ENCODE results near the gene EGLN3.

EGLN3 gene

DNA sequence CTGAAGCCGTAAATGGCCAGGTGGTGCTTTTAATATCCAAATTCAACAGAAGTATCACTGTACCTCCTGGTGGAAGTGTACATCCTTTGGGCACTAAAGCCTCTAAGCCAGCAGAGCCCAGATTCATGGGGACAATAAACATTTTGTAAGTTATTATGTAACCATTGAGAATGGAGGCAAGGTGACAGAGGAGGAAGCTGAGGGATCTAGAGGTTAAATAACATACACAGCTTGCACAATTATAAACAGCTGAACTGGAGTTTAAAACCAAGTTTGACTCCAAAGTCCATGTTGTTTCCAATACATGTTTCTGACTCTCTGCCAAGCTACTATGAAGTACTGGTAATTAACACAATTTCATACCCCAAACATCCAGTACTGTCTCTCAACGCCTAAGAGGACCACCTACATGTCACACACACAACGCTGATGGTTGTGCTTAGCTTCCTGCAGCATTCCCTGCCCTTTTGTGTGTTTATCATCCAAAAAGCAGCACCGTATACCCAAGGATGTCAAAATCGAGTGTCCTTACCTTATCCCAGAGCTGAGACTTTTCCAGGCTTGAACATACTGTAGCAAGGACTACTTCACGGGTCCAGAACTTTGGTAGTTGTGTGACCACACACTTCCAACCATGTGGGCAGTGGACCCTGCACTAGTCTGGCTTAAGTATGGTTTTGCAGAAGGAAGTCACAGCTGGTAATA lies 41.3 kb downstream of the EGLN3 start:
- H3K4me3 ChIP-seq (ENCODE audit: control insufficient read depth, low read depth, low read length) = no peak overlapping the region
- no peak for DNase-seq (ENCODE audit: low read depth)
- TF ChIP-seq, protein P1, sequence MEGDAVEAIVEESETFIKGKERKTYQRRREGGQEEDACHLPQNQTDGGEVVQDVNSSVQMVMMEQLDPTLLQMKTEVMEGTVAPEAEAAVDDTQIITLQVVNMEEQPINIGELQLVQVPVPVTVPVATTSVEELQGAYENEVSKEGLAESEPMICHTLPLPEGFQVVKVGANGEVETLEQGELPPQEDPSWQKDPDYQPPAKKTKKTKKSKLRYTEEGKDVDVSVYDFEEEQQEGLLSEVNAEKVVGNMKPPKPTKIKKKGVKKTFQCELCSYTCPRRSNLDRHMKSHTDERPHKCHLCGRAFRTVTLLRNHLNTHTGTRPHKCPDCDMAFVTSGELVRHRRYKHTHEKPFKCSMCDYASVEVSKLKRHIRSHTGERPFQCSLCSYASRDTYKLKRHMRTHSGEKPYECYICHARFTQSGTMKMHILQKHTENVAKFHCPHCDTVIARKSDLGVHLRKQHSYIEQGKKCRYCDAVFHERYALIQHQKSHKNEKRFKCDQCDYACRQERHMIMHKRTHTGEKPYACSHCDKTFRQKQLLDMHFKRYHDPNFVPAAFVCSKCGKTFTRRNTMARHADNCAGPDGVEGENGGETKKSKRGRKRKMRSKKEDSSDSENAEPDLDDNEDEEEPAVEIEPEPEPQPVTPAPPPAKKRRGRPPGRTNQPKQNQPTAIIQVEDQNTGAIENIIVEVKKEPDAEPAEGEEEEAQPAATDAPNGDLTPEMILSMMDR (IDR thresholded peaks at IDR 0.05; ENCODE audit: control insufficient read depth, insufficient read depth, low read depth, low read length, missing control alignments) = no peak

DNA sequence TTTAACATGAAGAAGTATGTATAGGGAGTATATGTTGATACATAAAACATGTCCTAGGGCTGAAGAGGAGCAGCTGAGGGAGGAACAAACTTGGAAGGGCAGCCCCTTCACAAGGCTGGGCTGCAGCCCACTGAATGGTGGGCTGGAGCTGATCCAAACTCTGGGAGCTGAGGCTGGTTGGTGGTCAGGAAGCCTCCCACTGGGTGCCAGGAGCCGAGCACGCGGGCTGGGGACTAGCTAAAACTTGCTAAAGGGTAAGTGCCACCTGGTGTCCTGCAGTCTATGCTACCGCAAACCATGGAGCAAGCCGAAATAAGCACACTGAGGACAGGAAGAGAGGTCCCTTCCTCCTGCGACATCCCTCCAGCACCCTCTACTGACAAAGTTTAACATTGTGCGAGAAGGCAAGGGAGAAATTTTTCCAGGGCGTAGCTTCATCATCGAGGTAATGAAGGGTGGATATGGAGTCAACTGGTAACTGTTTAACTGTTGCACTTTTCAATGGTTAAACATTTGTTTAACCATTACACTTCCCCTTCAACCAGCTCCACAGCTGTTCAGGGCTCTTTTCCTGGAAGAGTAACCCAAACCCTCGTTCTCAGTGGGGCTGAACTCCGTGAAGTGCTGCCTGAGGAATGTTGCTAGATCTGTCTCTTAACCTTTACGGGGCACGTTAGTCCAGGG lies 42.2 kb downstream of the EGLN3 start:
- H3K4me3 ChIP-seq (ENCODE audit: control insufficient read depth, low read depth, low read length) = no peak overlapping the region
- TF ChIP-seq, protein P1 (IDR thresholded peaks at IDR 0.05; ENCODE audit: control insufficient read depth, insufficient read depth, low read depth, low read length, missing control alignments) = no peak
- no peak for DNase-seq (ENCODE audit: low read depth)

DNA sequence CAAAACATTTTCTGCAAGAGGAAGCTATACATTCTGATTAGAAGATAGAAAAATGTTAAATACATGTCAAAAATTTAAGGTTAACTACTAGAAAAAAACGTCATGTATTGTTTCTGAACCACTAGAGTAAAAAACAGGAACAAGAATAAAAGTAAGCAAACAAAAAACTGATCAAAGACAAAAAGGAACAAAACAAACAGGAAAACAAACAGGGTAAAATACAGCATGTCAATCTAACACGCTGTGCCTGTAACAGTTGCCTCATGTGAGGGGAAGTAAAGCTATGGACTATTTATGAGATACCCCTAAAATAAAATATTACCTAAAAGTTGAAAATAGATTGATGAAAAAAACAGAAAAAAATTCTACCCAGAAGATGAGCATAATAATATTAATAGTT lies 43.9 kb downstream of the EGLN3 start:
- H3K4me3 ChIP-seq (ENCODE audit: control insufficient read depth, low read depth, low read length) = no peak overlapping the region
- no peak for DNase-seq (ENCODE audit: low read depth)
- TF ChIP-seq, protein P1 (IDR thresholded peaks at IDR 0.05; ENCODE audit: control insufficient read depth, insufficient read depth, low read depth, low read length, missing control alignments) = no peak

DNA sequence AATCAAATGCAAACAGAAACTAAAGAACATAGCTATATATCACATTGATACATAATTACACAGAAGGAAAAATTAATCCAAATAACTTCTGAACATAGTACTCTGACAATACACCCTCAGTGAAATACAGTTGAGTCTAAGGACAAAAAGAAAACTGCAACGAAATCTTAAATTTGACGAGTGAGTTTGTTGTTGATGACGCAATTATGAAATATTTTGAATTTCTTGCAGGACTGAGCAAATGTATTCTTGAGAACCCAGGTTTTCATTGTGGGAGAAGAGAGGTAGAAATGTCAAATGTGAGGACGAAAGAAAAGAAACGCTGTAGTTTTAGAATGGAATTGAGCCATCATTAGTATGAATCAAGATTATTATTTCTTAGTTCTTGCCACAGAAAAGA lies 46.3 kb downstream of the EGLN3 start:
- TF ChIP-seq, protein P1 (IDR thresholded peaks at IDR 0.05; ENCODE audit: control insufficient read depth, insufficient read depth, low read depth, low read length, missing control alignments) = no peak
- no peak for DNase-seq (ENCODE audit: low read depth)
- no peak overlapping the region for H3K4me3 ChIP-seq (ENCODE audit: control insufficient read depth, low read depth, low read length)

DNA sequence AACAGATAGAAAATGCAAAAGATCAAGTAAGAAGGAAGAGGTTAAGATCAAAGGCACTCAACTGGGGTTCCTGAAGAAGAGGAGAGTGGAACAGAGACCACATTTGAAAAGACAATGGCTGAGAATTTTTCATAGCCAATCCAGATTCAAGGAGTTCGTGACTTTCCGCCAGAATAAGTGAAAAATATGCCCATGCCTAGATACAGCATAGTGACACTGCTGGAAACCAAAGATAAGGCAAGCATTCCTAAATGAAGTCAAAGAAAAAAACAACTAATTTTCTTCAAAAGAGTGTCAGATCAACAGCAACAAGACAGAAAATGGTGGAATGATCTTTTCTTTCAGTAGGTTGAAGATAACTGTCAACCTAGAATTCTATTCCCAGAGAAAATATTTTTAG lies 47.5 kb downstream of the EGLN3 start:
- TF ChIP-seq, protein P1 (IDR thresholded peaks at IDR 0.05; ENCODE audit: control insufficient read depth, insufficient read depth, low read depth, low read length, missing control alignments) = no peak

DNA sequence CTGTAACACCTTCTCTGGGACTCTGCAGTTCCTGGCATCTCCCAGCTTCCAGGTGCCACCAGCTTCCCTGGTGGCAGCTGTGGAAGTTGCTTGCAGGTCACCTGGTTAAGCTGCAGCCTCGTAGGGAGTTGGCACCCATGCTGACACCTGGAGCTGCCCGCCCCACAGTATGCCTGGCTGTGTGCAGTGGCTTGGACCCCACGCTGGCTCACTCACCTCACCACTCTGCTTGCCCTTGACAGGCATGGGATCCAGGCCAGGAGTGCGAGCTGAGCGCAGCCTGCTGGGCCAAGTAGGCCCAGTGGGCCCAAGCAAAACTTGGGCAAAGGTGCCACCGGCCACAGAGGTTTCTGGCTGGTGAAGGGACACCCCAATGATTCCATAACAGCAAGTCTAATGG lies 48.5 kb downstream of the EGLN3 start:
- no peak for DNase-seq (ENCODE audit: low read depth)
- no peak overlapping the region for H3K4me3 ChIP-seq (ENCODE audit: control insufficient read depth, low read depth, low read length)
- TF ChIP-seq, protein P1 (IDR thresholded peaks at IDR 0.05; ENCODE audit: control insufficient read depth, insufficient read depth, low read depth, low read length, missing control alignments) = no peak

More for the DNA sequence above, 47.5 kb downstream of the EGLN3 start:
- H3K4me3 ChIP-seq (ENCODE audit: control insufficient read depth, low read depth, low read length) = no peak overlapping the region
- DNase-seq (ENCODE audit: low read depth) = no peak
